NCI-H526 treated with DMSO at 0.1 percent for 48 hours (cell line): Measurements from ENCODE around the gene PVR.
"Not testable (repeated sequence)": the region's sequence is repeated elsewhere in the genome, so short reads cannot be mapped to it uniquely, and the experiment has no call there.

ENCODE experiments used
- DNase-seq: peaks from one replicate; lab custom pipeline; 2025; lab: John Stamatoyannopoulos, UW

PVR gene

DNA sequence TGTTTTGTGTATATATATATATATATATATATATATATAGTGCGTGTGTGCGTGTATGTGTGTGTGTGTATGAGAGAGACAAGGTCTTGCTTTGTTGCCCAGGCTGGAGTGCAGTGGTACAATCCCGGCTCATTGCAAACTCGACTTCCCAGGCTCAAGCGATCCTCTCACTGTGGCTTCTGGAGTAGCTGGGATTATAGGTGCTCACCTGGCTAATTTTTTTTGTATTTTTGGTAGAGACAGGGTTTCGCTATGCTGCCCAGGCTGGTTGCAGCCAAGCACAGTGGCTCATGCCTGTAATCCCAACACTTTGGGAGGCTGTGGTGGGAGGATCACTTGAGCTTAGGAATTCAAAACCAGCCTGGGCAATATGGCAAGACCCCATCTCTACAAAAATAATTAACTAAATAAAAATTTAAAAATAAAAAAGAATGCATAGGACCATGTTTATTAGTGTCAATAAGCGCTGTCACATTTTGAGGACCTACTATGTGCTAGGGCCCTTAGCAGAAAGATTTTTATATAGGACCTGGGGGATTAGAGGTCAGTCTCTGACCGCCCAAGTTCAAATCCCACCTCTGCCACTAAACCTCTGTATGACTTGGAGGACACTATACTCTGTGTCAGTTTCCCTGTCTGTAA, 1.8 kb downstream of the PVR start:
- no peak for DNase-seq

DNA sequence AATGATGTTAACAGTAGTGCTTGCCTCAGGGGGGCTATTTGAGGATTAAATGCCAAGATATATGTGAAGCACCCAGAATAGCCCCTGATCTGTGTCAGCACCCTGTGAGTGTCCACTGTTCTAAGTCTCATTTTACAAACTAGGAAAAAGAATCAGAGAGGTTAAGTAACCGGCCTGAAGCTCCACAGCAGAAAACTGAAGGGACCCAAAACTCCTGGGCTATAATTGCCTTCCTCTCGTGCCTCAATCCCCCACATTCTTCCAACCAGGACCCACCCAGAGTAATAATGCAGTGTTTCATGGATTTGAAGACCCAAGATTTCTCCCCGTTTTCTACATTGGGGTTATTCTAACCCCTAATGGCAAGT, 2.3 kb downstream of the PVR start:
- no peak for DNase-seq

DNA sequence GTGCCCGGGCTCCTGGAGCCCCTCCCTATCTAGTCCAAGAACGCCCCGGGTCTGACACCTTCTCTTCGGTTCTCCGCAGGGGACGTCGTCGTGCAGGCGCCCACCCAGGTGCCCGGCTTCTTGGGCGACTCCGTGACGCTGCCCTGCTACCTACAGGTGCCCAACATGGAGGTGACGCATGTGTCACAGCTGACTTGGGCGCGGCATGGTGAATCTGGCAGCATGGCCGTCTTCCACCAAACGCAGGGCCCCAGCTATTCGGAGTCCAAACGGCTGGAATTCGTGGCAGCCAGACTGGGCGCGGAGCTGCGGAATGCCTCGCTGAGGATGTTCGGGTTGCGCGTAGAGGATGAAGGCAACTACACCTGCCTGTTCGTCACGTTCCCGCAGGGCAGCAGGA, 3.4 kb downstream of the PVR start:
- no peak for DNase-seq

DNA sequence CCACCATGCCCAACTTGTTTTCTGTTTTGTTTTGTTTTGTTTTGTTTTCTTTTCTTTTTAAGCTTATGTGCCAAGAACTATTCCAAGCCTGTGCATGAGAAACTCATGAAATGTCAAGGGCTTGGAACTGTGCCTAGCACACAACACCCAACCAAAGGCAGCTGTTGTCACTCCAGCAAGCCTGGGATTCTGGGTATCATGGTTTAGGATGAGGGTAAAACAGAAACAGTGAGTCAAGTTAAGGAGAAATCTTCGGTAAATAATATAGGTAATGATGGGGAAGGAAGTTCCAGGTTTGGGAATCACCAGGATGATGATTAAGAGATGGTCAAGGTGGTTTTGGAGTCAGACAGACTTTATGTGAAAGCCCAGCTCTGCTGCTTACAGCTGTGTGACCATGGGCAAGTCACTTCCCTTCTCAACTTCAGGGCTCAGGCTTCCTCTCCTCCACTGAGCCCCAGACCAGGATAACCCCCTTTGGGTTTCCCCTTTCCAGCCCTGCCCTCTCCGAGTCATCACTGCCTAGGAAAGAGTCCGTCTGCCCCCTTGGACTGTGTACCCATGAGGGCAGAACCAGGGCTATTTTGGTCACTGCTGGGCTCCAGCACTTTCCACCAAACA, 5.0 kb downstream of the PVR start:
- no peak for DNase-seq

DNA sequence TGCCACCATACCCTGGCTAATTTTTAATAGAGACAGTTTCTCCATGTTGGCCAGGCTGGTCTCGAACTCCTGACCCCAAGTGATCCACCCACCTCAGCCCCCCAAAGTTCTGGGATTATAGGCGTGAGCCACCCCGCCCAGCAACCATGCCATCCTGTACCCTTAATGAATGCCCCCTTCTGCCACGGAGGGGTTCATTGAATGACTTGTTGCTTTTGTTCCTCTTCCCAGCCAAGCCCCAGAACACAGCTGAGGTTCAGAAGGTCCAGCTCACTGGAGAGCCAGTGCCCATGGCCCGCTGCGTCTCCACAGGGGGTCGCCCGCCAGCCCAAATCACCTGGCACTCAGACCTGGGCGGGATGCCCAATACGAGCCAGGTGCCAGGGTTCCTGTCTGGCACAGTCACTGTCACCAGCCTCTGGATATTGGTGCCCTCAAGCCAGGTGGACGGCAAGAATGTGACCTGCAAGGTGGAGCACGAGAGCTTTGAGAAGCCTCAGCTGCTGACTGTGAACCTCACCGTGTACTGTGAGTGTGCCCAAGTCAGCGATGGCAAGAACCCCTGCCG, 6.0 kb downstream of the PVR start:
- DNase-seq = no peak

DNA sequence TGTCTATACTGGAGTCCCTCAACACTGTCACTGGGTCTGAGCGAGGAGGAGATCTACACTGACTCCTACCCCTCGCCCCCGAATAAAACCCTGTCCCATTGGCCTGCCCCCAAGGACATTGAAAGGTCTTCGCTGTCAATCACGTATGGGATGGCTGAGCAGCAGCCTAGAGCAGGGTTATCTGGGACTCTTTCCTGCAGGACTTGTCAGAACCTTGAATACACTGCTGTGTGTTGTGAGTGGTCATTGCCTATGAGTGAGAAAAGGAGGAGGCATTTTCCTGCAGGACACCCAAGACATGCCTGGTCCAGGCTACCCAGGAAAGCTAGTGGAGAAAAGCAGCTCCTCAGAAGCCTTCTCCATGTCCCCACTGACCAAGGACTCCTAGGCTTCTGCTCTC, 9.6 kb downstream of the PVR start:
- DNase-seq = no peak

DNA sequence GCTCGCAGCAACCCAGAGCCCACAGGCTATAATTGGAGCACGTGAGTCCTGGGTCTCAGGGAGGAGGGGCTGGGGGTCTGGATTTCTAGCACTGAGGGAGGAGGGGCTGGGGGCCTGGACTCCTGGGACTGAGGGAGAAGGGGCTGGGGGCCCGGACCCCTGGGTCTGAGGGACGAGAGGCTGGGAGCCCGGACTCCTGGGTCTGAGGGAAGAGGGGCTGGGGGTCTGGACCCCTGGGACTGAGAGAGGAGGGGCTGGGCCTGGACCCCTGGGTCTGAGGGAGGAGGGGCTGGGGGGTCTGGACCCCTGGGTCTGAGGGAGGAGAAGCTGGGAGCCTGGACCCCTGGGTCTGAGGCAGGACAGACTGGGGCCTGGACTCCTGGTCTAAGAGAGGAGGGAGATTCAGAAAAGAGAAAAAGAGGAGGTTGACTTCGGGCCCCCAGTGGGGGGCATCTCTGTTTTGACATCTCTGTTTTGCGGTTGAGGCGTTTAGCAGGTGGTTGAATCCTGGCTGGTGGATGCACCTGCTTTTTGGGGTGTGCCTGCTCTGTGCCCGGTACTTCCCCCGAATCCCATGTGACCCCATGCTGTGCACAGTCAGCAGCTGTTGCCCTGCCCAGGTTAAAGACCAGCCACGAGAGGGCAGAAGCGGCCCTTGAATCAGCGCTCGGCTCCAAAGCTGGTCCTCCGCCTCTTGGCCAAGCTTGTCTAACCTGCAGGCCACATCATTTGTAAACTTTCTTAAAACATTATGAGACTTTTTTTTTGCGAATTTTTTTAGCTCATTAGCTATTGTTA, 10.5 kb downstream of the PVR start:
- DNase-seq = no peak

DNA sequence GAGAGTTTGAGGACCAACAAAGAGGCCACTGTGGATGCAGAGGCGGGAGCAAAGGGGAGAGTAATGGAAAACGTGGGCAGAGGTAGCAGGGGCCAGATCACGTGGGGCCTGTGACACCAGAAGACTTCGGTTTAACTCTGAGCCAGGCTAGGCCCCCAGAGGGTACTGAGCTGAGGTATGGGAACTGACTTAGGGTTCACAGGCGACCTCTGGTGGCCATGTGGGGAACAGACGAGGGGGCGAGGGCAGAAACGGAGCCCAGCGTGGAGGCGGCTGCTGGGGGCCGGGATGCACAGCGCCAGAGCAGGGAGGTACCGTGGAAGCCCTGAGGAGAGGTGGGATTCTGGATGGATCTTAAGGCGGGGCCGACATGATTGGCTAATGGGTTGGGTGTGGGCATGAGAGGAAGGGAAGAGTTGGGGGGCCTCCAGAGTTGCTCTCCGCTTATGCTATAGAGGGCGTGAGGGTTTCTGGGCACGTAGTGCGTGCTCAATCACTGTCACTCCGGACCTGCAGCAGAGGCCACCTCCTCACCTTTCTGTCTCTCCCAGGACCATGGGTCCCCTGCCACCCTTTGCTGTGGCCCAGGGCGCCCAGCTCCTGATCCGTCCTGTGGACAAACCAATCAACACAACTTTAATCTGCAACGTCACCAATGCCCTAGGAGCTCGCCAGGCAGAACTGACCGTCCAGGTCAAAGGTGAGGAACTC, 13.7 kb downstream of the PVR start:
- DNase-seq = peak; percentile 17

DNA sequence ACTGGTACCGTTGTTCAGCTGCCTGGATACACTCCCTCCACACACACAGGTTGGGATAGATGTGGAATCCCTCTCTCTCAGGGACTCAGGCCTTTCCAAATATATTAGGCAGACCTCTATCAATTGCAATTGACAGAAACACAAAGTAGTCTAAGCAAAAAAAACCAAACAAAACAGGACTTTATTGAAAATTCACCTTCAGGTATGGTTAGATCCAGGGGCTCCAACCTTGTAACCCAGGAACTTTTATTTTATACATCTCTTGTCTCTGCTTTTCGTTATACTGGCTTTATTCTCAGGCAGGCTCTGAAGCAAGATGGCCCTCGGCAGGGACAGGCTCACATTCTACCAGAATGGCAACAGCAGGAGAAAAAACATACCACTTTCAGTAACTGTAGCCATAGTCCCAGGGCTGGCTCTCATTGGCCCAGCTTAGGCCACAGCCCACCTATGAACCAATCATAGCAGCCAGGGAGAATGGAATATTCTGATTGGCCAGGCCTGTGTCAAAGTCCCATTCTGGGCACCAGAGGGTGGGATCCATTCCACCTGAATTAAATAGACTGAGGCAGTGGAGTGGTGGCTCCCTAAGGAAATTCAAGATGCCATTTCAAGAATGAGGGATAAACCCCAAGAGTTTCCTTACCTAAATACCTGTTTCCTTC, 14.5 kb downstream of the PVR start:
- no peak for DNase-seq

DNA sequence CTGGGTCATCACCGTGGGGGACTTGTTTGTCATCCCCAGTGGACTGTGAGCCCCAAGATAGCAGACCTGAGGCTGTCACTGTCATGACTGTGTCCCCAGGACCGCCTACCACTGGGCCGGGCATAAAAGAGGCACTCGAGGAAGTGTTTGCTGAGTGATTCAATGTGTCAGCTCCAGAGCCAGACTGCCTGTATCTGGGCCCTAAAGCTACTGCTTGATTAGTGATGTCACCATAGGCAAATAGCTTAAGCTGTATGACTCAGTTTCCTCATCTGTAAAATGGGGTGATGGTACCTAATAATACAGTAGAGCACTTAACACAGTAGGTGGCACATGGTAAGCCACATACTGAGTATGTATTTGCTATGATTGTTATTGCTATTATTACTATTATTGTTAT, 16.4 kb downstream of the PVR start:
- no peak for DNase-seq

DNA sequence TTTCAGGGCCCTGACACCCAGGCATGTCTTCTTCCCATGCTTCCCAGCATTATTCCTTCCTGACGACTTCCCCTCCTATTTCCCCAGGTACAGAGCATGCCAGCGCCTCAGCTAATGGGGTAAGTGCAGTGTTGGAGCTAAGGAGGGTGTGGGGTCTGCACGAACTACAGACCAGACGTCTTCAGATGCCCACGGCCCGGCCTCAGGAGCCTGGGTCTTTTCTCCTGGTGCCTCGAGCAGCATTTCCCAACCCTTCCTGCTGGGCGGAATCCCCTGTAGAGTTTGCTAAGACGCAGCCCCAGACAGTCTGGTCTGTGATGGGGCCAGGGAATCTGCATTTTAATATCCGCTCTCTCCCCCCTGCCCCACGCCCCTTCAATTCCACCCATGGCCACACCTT, 17.5 kb downstream of the PVR start:
- DNase-seq = no peak

DNA sequence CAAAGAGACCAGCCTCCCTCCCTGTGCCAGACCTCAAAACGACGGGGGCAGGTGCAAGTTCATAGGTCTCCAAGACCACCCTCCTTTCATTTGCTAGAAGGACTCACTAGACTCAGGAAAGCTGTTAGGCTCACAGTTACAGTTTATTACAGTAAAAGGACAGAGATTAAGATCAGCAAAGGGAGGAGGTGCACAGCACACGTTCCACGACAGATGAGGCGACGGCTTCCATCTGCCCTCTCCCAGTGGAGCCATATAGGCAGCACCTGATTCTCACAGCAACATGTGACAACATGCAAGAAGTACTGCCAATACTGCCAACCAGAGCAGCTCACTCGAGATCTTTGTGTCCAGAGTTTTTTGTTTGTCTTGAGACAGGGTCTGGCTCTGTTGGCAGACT, 18.2 kb downstream of the PVR start:
- no peak for DNase-seq

DNA sequence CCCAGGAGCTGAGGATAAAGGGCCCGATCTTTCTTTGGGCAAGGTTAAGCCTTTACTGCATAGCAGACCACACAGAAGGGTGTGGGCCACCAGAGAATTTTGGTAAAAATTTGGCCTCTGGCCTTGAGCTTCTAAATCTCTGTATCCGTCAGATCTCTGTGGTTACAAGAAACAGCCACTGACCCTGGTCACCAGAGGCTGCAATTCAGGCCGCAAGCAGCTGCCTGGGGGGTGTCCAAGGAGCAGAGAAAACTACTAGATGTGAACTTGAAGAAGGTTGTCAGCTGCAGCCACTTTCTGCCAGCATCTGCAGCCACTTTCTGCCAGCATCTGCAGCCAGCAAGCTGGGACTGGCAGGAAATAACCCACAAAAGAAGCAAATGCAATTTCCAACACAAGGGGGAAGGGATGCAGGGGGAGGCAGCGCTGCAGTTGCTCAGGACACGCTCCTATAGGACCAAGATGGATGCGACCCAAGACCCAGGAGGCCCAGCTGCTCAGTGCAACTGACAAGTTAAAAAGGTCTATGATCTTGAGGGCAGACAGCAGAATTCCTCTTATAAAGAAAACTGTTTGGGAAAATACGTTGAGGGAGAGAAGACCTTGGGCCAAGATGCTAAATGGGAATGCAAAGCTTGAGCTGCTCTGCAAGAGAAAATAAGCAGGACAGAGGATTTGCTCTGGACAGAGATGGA, 19.1 kb downstream of the PVR start:
- DNase-seq = no peak

DNA sequence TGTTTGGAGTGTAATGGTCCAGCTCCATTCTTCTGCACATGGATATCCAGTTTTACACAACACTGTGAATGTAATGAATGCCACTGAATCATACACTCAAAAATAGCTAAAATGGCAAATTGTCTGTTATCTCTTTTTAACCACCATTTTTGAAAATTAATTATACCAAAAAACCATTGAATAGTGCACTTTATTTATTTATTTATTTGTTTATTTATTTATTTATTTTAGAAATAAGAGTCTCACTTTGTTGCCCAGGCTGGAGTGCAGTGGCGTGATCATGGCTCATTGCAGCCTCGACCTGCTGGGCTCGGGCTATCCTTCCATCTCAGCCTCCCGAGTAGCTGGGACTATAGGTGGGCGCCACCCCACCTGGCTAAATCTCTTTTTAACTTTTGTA, 20.3 kb downstream of the PVR start:
- no peak for DNase-seq

DNA sequence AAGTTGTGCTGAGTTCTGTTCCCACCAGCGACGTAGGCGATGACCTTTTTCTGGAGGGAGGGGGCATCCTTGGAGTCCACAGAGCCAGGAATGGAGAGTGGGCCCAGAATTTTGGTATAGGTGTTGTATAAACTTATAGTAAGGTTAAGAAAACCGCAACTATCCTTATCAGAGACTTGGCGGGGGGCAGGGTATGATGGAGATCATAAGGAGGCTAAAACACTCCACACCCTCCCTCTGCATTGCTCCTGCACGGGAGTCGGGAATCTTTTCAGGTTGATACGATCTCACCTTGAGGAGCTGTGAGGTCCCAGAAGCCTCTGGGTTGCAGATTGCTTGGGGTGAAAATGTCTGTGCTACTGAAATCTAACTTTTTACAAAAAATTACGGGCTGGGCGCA, 21.3 kb downstream of the PVR start:
- no peak for DNase-seq

DNA sequence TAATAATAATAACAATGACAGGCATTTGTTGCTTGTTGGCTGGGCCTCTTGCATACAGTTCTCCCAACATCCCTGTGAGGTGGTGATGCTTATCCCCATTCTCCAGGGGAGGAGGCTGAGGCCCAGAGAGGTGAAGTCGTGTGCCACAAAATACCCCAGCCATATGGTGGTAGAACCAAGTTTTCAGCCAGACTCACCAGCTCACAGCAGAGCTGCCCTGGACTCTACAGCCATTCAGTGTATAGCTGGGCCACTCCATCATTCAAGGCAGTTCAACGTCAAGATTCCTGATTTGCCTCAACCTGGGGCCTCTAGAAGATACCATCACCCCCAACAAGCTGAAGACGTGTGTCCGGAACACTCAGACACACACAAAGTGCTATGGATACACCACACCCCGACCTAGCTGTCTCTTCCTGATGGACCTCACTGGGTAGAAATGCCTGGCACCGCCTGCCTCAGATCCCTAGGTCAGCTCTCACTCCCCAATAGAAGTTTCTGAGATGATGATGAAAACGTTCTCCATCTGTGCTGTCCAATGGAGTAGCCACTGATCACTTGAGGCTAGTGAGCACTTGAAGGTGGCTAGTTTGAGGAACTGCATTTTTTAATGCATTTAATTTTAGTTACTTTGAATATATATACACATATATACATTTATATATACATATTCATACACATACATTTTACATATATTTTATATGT, 23.3 kb downstream of the PVR start:
- DNase-seq = no peak

DNA sequence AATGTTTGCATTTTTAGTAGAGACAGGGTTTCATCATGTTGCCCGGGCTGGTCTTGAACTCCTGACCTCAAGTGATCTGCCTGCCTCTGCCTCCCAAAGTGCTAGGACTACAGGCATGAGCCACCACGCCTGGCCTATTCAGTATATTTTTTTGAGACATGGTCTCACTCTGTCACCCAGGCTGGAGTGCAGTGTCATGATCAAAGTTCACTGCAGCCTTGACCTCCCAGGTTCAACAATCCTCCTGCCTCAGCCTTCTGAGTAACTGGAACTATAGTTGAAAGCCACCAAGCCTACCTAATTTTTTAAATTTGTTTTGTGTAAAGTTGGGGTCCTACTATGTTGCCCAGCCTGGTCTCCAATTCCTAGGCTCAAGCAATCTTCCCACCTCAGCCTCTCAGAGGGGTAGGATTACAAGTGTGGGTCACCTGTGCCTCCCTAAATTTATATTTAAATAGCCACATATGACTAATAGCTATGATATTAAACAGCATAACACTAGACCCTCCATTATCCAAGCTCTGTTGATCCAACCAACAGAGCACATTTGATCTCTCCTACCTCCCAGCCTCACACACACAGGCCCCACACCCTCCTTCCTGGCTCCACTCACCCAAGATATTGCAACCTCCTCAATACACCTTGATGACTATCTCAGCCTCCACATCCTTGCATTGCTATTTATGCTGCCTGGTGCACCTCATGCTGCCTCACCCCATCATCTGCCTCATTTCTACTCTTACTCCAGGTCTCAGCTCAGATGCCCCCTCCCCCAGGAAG, 25.5 kb downstream of the PVR start:
- no peak for DNase-seq

DNA sequence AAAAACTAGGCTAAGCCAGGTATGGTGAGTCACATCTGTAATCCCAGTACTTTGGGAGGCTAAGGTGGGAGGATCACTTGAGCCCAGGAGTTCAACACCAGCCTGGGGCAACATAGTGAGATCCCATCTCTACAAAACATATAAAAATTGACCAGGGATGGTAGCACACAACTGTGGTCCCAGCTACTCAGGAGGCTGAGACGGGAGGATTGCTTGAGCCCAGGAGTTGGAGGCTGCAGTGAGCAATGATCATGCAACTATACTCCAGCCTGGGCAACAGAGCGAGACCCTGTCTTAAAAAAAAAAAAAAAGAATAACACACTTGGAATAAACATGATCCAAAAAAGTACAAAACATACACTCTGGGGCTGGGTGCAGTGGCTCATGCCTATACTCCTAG, 26.3 kb downstream of the PVR start:
- DNase-seq = not testable (repeated sequence)

DNA sequence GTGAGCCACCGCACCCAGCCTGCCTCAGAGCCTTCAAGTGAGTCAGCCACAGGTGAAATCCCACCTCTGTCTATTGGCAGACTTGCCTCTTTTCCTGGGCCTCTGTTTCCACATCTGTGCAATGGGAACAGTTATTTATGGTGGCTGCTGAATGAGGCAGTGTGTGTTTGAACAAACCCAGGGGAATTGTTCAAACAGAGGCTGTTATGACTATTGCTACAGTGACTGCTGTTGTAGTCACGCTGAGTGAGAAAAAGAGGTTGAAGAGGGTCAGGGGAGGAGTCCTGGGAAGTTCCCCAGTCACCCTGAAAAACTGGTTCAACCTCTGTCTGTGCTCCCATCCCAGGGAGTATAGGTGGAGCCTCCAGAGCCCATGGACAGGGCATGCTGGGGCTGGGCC, 27.7 kb downstream of the PVR start, which contains the start of gene CEACAM19:
CEACAM19 (plus strand) TSS at position 83 of the 400 bp plus-strand sequence. CDS start 450 bp downstream, outside the sequence.
- no peak for DNase-seq

DNA sequence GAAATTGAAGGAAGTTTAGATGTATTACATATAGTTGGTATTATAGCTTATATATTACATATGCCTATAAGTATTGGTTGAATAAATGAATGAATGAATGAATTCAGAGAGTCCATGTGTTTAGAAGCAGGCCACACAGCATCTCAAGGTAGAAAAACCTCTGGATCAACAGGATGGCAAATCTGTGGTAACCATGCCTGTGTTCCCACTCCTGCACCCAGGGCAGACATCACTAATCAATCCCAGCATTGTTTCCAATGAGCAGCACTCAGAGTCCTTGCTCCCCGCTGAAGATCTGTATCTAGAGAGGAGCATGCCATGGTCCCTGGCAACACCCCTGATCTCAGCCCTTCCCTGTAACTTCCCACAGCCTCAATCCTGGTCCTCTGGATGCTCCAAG, 28.5 kb downstream of the PVR start:
- DNase-seq = no peak
